ENCODE data around the gene LMAN1L.

The LMAN1L gene

DNA sequence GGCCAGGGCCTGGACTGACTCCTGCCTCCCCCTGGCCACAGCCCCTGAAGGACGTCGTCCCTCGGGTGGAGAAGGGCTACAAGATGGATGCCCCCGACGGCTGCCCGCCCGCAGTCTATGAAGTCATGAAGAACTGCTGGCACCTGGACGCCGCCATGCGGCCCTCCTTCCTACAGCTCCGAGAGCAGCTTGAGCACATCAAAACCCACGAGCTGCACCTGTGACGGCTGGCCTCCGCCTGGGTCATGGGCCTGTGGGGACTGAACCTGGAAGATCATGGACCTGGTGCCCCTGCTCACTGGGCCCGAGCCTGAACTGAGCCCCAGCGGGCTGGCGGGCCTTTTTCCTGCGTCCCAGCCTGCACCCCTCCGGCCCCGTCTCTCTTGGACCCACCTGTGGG lies 10.3 kb upstream of the LMAN1L start:
- H3K27me3 ChIP-seq (ENCODE audit: control insufficient read depth in 5 of 5, insufficient read depth in 4 of 5, low read length in 5 of 5): no peaks in the 10 kb centered on the region
- no peak overlapping the region for H3K4me3 ChIP-seq (ENCODE audit: low read depth in 1 of 5, low read length in 5 of 5)
- H3K4me1 ChIP-seq (ENCODE audit: control insufficient read depth in 5 of 5, insufficient read depth in 5 of 5, low read length in 5 of 5): peaks cover 5 to 17% (median 11%) of the 10 kb centered on the region in 5 donors
- no peaks in the 10 kb centered on the region for H3K9me3 ChIP-seq (ENCODE audit: control insufficient read depth in 5 of 5, low read length in 5 of 5)
- H3K27ac ChIP-seq (ENCODE audit: low read depth, low read length): no peak overlapping the region
- H3K36me3 ChIP-seq (ENCODE audit: control insufficient read depth in 5 of 5, insufficient read depth in 5 of 5, low read length in 5 of 5): peaks cover 3 to 67% (median 55%) of the 10 kb centered on the region in 5 donors
- H3K9ac ChIP-seq (ENCODE audit: low read length in 5 of 5): no peak overlapping the region

DNA sequence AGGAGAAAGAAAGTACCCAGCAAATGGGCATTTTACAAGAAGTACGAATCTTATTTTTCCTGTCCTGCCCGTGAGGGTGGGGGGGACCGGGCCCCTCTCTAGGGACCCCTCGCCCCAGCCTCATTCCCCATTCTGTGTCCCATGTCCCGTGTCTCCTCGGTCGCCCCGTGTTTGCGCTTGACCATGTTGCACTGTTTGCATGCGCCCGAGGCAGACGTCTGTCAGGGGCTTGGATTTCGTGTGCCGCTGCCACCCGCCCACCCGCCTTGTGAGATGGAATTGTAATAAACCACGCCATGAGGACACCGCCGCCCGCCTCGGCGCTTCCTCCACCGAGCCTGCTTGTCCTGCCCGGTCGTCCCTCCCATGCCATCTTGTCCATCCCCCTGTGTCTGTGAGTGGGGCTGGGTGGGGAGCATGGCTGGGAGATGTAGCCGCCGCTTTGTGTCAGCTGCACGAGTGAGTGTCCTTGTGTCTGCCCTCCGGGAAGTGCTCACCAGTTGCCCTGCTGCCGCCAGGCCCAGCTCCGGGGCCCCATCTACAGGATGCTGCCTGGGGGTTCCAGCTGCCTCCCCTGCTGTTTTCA lies 9.7 kb upstream of the LMAN1L start:
- H3K36me3 ChIP-seq (ENCODE audit: control insufficient read depth in 5 of 5, insufficient read depth in 5 of 5, low read length in 5 of 5): peaks cover 3 to 62% (median 55%) of the 10 kb centered on the region in 5 donors

GRCh38 chr15:74804935-74805334 lies 7.7 kb upstream of the LMAN1L start:
- H3K9ac ChIP-seq (ENCODE audit: low read length in 5 of 5): no peak overlapping the region
- H3K4me3 ChIP-seq (ENCODE audit: low read depth in 1 of 5, low read length in 5 of 5): no peak overlapping the region
- H3K36me3 ChIP-seq (ENCODE audit: control insufficient read depth in 5 of 5, insufficient read depth in 5 of 5, low read length in 5 of 5): peaks cover 3 to 42% (median 38%) of the 10 kb centered on the region in 5 donors
- peaks cover 1 to 8% (median 5%) of the 10 kb centered on the region in 5 donors for H3K4me1 ChIP-seq (ENCODE audit: control insufficient read depth in 5 of 5, insufficient read depth in 5 of 5, low read length in 5 of 5)
- peaks cover 0 to 5% (median 0%) of the 10 kb centered on the region in 5 donors for H3K27me3 ChIP-seq (ENCODE audit: control insufficient read depth in 5 of 5, insufficient read depth in 4 of 5, low read length in 5 of 5)
- no peaks in the 10 kb centered on the region for H3K9me3 ChIP-seq (ENCODE audit: control insufficient read depth in 5 of 5, low read length in 5 of 5)
- no peak overlapping the region for H3K27ac ChIP-seq (ENCODE audit: low read depth, low read length)

More for the DNA sequence above, 9.7 kb upstream of the LMAN1L start:
- no peak overlapping the region for H3K27ac ChIP-seq (ENCODE audit: low read depth, low read length)
- H3K9me3 ChIP-seq (ENCODE audit: control insufficient read depth in 5 of 5, low read length in 5 of 5): no peaks in the 10 kb centered on the region
- peaks cover 5 to 17% (median 11%) of the 10 kb centered on the region in 5 donors for H3K4me1 ChIP-seq (ENCODE audit: control insufficient read depth in 5 of 5, insufficient read depth in 5 of 5, low read length in 5 of 5)
- H3K27me3 ChIP-seq (ENCODE audit: control insufficient read depth in 5 of 5, insufficient read depth in 4 of 5, low read length in 5 of 5): peaks cover 0 to under 1% (median 0%) of the 10 kb centered on the region in 5 donors
- no peak overlapping the region for H3K4me3 ChIP-seq (ENCODE audit: low read depth in 1 of 5, low read length in 5 of 5)
- H3K9ac ChIP-seq (ENCODE audit: low read length in 5 of 5): no peak overlapping the region

- Histone ChIP-seq H3K27ac (ENCODE audit: low read depth, low read length) (no peak overlapping the region), H3K9ac (ENCODE audit: low read length in 5 of 5) (no peak overlapping the region), H3K27me3 (ENCODE audit: control insufficient read depth in 5 of 5, insufficient read depth in 4 of 5, low read length in 5 of 5) (peaks cover 0 to 5% (median 0%) of the 10 kb centered on the region in 5 donors)
Observed at GRCh38 chr15:74807282-74807681, 5.4 kb upstream of the LMAN1L start.

GRCh38 chr15:74808078-74808839 lies 4.4 kb upstream of the LMAN1L start:
- peaks cover 0 to 12% (median 3%) of the 10 kb centered on the region in 5 donors for H3K27me3 ChIP-seq (ENCODE audit: control insufficient read depth in 5 of 5, insufficient read depth in 4 of 5, low read length in 5 of 5)
- no peak overlapping the region for H3K9ac ChIP-seq (ENCODE audit: low read length in 5 of 5)
- H3K36me3 ChIP-seq (ENCODE audit: control insufficient read depth in 5 of 5, insufficient read depth in 5 of 5, low read length in 5 of 5): peaks cover 3 to 12% (median 11%) of the 10 kb centered on the region in 5 donors
- H3K9me3 ChIP-seq (ENCODE audit: control insufficient read depth in 5 of 5, low read length in 5 of 5): no peaks in the 10 kb centered on the region
- H3K4me3 ChIP-seq (ENCODE audit: low read depth in 1 of 5, low read length in 5 of 5): no peak overlapping the region
- no peak overlapping the region for H3K27ac ChIP-seq (ENCODE audit: low read depth, low read length)
- no peaks in the 10 kb centered on the region for H3K4me1 ChIP-seq (ENCODE audit: control insufficient read depth in 5 of 5, insufficient read depth in 5 of 5, low read length in 5 of 5)

More at GRCh38 chr15:74807282-74807681, 5.4 kb upstream of the LMAN1L start:
- Histone ChIP-seq H3K4me1 (ENCODE audit: control insufficient read depth in 5 of 5, insufficient read depth in 5 of 5, low read length in 5 of 5) (no peaks in the 10 kb centered on the region), H3K36me3 (ENCODE audit: control insufficient read depth in 5 of 5, insufficient read depth in 5 of 5, low read length in 5 of 5) (peaks cover 3 to 21% (median 21%) of the 10 kb centered on the region in 5 donors), H3K4me3 (ENCODE audit: low read depth in 1 of 5, low read length in 5 of 5) (no peak overlapping the region), H3K9me3 (ENCODE audit: control insufficient read depth in 5 of 5, low read length in 5 of 5) (no peaks in the 10 kb centered on the region)

DNA sequence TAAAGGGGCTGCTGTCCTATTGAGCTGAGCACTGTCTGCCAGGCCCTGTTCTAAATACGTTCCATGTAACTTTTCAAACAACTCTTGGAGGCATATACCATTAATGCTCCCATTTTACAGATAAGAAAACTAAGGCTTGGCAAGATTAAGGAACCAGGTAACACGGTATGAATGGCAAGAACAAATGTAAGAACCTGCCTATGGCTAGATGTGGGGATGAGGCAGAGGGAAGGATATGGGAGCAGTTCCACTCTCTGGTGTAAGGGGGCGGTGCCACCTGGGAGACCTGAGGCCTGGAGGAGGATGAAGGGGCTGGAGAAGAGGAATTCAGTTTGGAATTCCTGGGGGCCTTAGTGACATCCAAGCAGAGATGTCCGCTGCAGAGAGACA lies 3.8 kb upstream of the LMAN1L start:
- Histone ChIP-seq H3K9ac (ENCODE audit: low read length in 5 of 5) (no peak overlapping the region), H3K4me3 (ENCODE audit: low read depth in 1 of 5, low read length in 5 of 5) (no peak overlapping the region), H3K27ac (ENCODE audit: low read depth, low read length) (no peak overlapping the region), H3K4me1 (ENCODE audit: control insufficient read depth in 5 of 5, insufficient read depth in 5 of 5, low read length in 5 of 5) (no peaks in the 10 kb centered on the region), H3K9me3 (ENCODE audit: control insufficient read depth in 5 of 5, low read length in 5 of 5) (no peaks in the 10 kb centered on the region), H3K27me3 (ENCODE audit: control insufficient read depth in 5 of 5, insufficient read depth in 4 of 5, low read length in 5 of 5) (peaks cover 0 to 12% (median 4%) of the 10 kb centered on the region in 5 donors), H3K36me3 (ENCODE audit: control insufficient read depth in 5 of 5, insufficient read depth in 5 of 5, low read length in 5 of 5) (peaks cover 3 to 6% (median 6%) of the 10 kb centered on the region in 5 donors)

DNA sequence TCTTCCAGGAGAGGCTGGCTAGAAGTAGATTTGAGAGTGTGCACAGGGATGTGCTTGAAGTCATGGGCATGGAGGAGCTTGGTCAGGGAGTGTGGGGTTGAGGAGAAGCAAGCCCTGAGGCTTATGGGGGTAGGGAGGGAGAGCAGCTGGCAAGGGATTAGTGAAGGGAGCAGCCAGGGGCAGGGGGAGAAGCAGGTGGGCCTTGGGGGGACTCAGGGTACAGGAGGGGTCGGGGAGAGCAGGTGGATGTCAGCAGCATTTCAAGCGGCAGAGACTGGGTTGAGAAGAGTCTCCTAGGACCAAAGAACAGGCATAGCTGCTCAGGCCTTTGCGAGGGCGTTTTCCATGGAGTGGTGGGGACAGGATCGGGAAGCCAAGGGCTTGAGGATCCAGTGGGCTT lies 3.4 kb upstream of the LMAN1L start:
- Histone ChIP-seq H3K4me1 (ENCODE audit: control insufficient read depth in 5 of 5, insufficient read depth in 5 of 5, low read length in 5 of 5) (no peaks in the 10 kb centered on the region), H3K36me3 (ENCODE audit: control insufficient read depth in 5 of 5, insufficient read depth in 5 of 5, low read length in 5 of 5) (peaks cover 0 to 2% (median 1%) of the 10 kb centered on the region in 5 donors), H3K9me3 (ENCODE audit: control insufficient read depth in 5 of 5, low read length in 5 of 5) (no peaks in the 10 kb centered on the region), H3K27ac (ENCODE audit: low read depth, low read length) (no peak overlapping the region), H3K9ac (ENCODE audit: low read length in 5 of 5) (no peak overlapping the region), H3K4me3 (ENCODE audit: low read depth in 1 of 5, low read length in 5 of 5) (no peak overlapping the region), H3K27me3 (ENCODE audit: control insufficient read depth in 5 of 5, insufficient read depth in 4 of 5, low read length in 5 of 5) (peaks cover 0 to 12% (median 4%) of the 10 kb centered on the region in 5 donors)

GRCh38 chr15:74809956-74810355 lies 2.7 kb upstream of the LMAN1L start:
- Histone ChIP-seq H3K27me3 (ENCODE audit: control insufficient read depth in 5 of 5, insufficient read depth in 4 of 5, low read length in 5 of 5) (peaks cover 0 to 12% (median 4%) of the 10 kb centered on the region in 5 donors), H3K4me3 (ENCODE audit: low read depth in 1 of 5, low read length in 5 of 5) (no peak overlapping the region), H3K4me1 (ENCODE audit: control insufficient read depth in 5 of 5, insufficient read depth in 5 of 5, low read length in 5 of 5) (no peaks in the 10 kb centered on the region), H3K9ac (ENCODE audit: low read length in 5 of 5) (no peak overlapping the region), H3K27ac (ENCODE audit: low read depth, low read length) (no peak overlapping the region), H3K36me3 (ENCODE audit: control insufficient read depth in 5 of 5, insufficient read depth in 5 of 5, low read length in 5 of 5) (no peaks in the 10 kb centered on the region), H3K9me3 (ENCODE audit: control insufficient read depth in 5 of 5, low read length in 5 of 5) (no peaks in the 10 kb centered on the region)

GRCh38 chr15:74815121-74815934 lies 2.7 kb downstream of the LMAN1L start:
- H3K36me3 ChIP-seq (ENCODE audit: control insufficient read depth in 5 of 5, insufficient read depth in 5 of 5, low read length in 5 of 5): no peaks in the 10 kb centered on the region
- peaks cover 4 to 29% (median 23%) of the 10 kb centered on the region in 5 donors for H3K27me3 ChIP-seq (ENCODE audit: control insufficient read depth in 5 of 5, insufficient read depth in 4 of 5, low read length in 5 of 5)
- peaks cover 0 to 3% (median 0%) of the 10 kb centered on the region in 5 donors for H3K4me1 ChIP-seq (ENCODE audit: control insufficient read depth in 5 of 5, insufficient read depth in 5 of 5, low read length in 5 of 5)
- no peak overlapping the region for H3K4me3 ChIP-seq (ENCODE audit: low read depth in 1 of 5, low read length in 5 of 5)
- no peaks in the 10 kb centered on the region for H3K9me3 ChIP-seq (ENCODE audit: control insufficient read depth in 5 of 5, low read length in 5 of 5)
- H3K9ac ChIP-seq (ENCODE audit: low read length in 5 of 5): no peak overlapping the region
- H3K27ac ChIP-seq (ENCODE audit: low read depth, low read length): no peak overlapping the region

Data from subcutaneous abdominal adipose tissue (tissue), 5 donors.